Measurements from ENCODE around the gene SLC44A2.

Gene SLC44A2

GRCh38 chr19:10682397-10683063, 57.2 kb downstream of the SLC44A2 start:
- no peak for TF ChIP-seq CTCF (IDR thresholded peaks at IDR 0.05; ENCODE audit: insufficient read depth, low read depth, low read length, missing control alignments)
- DNase-seq (ENCODE audit: low read depth), result no peak
- H3K4me3 ChIP-seq (ENCODE audit: low read depth, low read length), result no peak overlapping the region

DNA sequence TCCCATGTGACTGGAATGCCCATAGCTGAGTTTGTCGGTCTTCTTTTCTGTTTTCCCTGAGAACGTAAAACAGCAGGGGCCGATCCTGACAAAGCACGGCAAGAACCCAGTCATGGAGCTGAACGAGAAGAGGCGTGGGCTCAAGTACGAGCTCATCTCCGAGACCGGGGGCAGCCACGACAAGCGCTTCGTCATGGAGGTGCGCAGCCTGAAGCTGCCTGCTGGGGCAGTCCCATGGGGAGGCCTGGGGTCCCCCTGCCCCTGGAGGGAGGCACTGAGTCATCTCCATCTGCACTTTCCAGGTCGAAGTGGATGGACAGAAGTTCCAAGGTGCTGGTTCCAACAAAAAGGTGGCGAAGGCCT, 57.7 kb downstream of the SLC44A2 start:
- DNase-seq (ENCODE audit: low read depth), result no peak
- no peak for TF ChIP-seq CTCF (IDR thresholded peaks at IDR 0.05; ENCODE audit: insufficient read depth, low read depth, low read length, missing control alignments)

GRCh38 chr19:10683582-10683981, 58.2 kb downstream of the SLC44A2 start:
- H3K4me3 ChIP-seq (ENCODE audit: low read depth, low read length), result no peak overlapping the region
- TF ChIP-seq CTCF (IDR thresholded peaks at IDR 0.05; ENCODE audit: insufficient read depth, low read depth, low read length, missing control alignments), result no peak
- DNase-seq (ENCODE audit: low read depth), result no peak

More for the DNA sequence above, 57.7 kb downstream of the SLC44A2 start:
- no peak overlapping the region for H3K4me3 ChIP-seq (ENCODE audit: low read depth, low read length)

DNA sequence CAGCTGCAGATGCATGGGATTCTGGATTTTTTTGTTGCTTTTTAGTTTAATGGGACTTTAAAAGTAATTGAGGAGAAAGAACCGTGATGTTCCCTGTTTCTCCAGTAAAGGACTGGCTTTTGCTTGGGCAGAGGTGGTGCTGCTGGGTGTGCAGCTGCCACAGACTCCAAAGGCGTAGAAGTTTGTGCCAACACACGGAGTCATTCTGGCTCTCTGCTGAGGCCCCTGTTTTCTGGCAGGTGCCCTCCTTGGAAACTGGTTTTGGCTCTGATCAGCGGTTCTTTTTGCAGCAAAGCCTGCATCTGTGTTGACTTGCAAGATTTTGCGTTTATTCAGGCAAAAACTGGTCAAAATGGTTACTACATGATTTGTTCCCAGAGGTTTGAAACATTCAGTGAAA, 59.9 kb downstream of the SLC44A2 start:
- no peak overlapping the region for H3K4me3 ChIP-seq (ENCODE audit: low read depth, low read length)
- no peak for DNase-seq (ENCODE audit: low read depth)
- no peak for TF ChIP-seq CTCF (IDR thresholded peaks at IDR 0.05; ENCODE audit: insufficient read depth, low read depth, low read length, missing control alignments)

DNA sequence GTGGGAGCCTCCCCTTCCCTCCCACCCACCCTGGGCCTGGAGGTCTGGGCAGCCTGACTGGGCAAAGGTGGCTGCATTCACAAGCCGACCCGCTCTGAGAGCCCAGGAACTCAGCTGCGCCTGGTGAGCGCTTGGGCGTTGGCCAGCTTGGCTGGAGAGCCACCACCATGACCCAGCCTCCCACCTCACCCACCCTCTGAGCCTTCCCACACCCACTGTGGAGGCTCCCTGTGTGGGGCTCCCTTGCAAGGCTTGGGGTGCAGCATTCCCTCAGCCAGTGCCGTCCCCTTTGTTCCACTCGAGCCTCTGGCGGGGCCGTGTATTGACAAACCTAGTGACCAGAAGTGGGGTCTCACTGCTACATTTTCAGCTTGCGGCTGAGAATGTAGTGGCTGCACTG, 60.8 kb downstream of the SLC44A2 start:
- no peak overlapping the region for H3K4me3 ChIP-seq (ENCODE audit: low read depth, low read length)
- TF ChIP-seq CTCF (IDR thresholded peaks at IDR 0.05; ENCODE audit: insufficient read depth, low read depth, low read length, missing control alignments), result no peak
- DNase-seq (ENCODE audit: low read depth), result no peak

DNA sequence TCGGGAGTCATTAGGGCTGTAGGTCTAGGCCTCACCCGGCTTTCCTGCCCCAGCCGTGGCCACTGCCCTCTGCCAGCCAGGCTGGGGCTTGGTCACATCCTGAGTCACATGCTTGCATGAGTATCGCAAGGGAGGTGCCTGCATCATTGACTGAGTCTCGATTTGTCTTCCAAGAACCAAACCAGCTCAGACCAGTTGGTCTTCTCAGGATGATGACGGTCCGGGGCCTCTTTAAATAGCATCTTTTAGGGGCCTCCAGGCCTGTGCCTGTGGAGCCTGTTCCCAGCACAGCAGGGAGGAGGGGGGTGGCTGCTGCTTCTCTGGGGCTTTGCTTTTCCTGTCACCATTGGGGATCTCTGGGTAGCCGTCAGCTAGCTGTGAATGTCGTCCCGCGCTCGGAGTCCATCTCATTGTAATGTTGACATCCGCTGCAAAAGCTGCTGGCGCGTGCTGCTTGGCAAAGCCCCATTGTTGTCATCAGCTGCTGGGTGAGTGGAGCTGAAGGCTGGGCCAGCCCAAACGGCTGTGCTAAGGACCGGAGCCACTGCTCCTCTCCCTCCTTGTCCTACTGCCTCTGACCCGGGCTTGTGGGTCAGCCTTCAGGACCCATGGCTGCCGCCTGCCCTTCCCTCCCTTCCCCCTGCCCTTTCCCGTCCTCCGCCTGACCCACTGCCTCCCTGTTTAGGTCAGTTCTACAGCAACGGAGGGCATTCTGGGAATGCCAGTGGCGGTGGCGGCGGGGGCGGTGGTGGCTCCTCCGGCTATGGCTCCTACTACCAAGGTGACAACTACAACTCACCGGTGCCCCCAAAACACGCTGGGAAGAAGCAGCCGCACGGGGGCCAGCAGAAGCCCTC, 61.5 kb downstream of the SLC44A2 start:
- no peak overlapping the region for H3K4me3 ChIP-seq (ENCODE audit: low read depth, low read length)
- no peak for DNase-seq (ENCODE audit: low read depth)
- no peak for TF ChIP-seq CTCF (IDR thresholded peaks at IDR 0.05; ENCODE audit: insufficient read depth, low read depth, low read length, missing control alignments)

Measured in GM12865 (cell line).